ENCODE measurements around the gene SMG6.

SMG6 gene

DNA sequence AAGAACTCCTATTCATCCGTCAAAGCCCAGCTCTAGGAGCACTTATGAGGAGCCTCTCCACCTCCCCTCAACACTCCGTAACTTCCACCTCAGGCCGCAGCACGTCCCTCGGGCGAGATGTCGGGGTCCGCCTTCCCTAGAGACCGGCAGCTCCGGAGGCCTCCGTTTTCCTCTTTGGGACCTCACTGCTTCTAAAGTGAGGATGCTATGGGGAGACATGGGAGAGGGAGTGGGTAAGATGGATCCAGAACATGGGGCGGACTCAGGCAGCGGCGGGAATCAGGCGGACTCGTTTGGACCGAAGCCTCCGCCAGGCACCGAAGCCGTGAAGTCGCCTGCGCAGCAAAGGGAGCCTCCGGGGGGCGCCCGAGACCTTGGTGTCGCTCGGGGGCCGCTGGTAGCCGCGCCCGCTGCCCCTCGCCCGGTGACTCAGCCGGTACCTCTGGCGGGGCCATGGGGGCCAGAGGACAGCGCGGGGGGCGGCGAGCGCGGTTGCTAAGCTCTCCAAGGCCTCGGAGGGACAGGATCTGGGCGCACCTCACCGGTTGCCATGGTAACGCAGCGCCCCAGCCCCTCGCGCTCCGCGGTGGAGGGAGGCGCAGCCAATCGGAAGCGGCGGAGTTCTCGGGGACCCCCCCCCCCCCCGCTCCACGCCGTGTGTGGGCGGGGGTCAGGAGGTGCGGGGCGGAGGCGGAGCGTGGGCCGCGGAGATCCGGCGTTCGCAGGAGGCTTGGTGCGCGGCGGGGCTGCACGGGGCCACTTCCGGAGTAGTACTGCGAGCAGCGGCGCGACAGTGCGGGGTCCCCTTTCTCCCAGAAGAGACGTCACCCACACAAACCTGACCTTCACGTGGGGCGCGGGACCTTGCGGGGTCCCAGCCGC is 250.0 kb downstream of the SMG6 start:
- H3K9ac ChIP-seq (ENCODE audit: low read depth, low read length) = peak overlapping the region; percentile 66; the same call in 1 of the 2 replicates
- H3K9me3 ChIP-seq (ENCODE audit: control insufficient read depth, insufficient read depth, low read length) = no peaks in the 10 kb centered on the region
- H3K4me1 ChIP-seq (ENCODE audit: insufficient read depth, low read length) = no peaks in the 10 kb centered on the region
- H3K36me3 ChIP-seq (ENCODE audit: insufficient read depth, low read length) = no peaks in the 10 kb centered on the region

DNA sequence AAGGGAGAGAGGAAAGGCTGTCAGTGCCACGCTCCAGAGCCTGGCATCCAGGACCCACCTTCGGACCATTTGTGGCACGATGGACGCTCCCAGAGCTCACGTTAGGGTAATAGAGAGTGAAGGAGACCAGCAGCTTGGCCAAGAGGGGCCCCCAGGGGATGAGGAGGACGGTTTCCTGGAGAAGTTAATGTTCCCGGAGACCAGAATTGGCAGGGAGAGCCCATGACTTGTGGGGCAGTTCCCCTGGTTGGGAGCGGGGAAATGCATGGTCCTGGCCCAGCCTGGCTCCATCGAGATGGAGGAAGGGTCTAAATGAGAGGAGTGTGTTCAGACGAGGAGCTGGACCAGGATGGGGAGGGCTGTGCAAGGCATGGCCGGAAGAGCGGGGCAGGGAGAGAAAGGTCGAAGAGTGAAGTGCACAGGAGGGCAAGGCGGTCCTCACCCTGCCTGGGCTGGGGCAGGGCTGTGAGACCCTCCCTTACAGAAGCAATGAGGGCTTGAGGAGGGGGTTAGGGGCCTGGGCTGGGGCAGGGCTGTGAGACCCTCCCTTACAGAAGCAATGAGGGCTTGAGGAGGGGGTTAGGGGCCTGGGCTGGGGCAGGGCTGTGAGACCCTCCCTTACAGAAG is 251.5 kb downstream of the SMG6 start:
- no peak overlapping the region; the same call in 1 of the 2 replicates for H3K9ac ChIP-seq (ENCODE audit: low read depth, low read length)
- H3K9me3 ChIP-seq (ENCODE audit: control insufficient read depth, insufficient read depth, low read length) = no peaks in the 10 kb centered on the region
- no peaks in the 10 kb centered on the region for H3K4me1 ChIP-seq (ENCODE audit: insufficient read depth, low read length)
- no peaks in the 10 kb centered on the region for H3K36me3 ChIP-seq (ENCODE audit: insufficient read depth, low read length)

DNA sequence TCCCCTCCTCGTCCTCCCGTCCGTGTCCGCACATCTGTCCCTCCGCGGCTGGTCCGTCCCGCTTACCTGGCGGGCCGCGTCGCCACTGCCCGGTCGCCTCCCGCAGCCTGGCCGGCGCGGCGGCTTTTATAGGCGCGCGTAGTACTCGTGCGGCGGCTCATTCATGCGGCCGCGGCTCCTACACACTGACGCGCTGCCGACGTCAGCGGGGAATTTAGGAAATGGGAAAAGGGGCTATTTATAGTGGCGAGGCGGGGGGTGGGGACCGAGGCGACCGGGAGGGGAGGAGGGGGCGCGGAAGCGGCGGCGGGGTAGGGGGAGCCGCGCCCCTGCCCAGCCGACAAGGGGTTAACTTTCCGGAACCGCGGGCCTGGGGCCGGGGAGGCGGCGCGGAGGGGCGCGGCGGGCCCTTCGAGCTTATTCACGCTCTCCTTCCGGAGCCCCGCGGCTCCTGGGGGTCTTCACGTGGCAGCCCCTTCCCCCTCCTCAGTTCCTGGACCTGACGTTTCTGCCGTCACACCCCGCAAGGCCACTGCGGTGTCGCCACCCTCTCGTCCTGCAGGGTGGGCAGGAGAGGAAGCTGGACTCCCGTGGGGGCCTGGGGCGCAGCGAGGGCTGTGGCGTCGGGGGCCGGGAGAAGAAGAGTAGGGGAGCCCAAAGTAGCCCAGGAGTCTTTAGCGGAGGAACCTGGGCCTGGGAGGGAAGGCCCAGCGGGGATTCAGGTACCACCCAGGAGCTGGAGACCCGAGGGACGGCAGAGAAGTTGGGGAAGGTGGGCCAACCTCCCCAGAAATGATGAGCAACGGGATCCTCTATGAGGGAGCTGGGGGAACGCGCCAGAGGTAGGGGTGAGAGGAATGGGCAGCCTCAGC is 252.3 kb downstream of the SMG6 start:
- H3K36me3 ChIP-seq (ENCODE audit: insufficient read depth, low read length) = no peaks in the 10 kb centered on the region
- H3K9me3 ChIP-seq (ENCODE audit: control insufficient read depth, insufficient read depth, low read length) = no peaks in the 10 kb centered on the region
- H3K4me1 ChIP-seq (ENCODE audit: insufficient read depth, low read length) = no peaks in the 10 kb centered on the region
- H3K9ac ChIP-seq (ENCODE audit: low read depth, low read length) = no peak overlapping the region; the same call in 1 of the 2 replicates

DNA sequence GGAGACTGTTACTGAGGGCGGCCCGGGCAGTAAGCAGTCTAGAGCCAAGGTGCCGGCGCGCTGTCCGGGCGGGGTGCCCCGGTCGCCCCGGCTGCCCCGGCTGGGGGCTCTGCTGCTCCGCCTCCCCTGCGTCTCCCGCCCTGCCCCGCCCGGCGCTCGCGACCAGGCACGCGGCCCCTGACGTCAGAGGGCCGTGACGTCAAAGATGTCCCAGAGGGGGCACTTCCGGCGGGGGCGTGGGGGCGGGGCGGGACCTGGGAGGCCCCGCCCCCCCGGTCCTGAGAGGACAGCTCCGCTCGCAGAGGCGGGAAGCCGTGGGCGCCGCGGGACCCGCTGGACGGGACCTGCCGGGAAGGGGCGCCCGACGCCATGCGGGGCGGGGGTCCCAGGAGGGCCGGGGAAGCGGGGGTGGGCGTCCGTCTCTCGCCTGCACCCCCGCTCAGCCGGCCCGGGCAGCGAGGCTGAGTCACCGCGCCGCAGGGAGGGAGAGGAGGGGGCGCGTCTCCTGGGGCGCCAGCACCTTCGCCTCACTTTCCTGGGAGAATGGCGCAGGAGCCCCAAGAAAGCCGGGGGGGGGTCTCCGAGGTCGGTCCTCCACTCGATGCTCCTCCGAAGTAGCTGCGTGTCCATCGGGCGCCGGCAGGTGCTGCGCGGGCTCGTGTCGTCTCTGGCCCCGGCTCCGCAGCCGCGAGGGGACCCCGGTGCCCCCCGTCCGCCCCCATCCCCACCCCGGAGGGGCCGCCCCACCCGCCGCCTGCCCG is 253.1 kb downstream of the SMG6 start:
- Histone ChIP-seq H3K9me3 (ENCODE audit: control insufficient read depth, insufficient read depth, low read length) (no peaks in the 10 kb centered on the region), H3K36me3 (ENCODE audit: insufficient read depth, low read length) (no peaks in the 10 kb centered on the region), H3K9ac (ENCODE audit: low read depth, low read length) (peak overlapping the region; percentile 36; the same call in 1 of the 2 replicates), H3K4me1 (ENCODE audit: insufficient read depth, low read length) (no peaks in the 10 kb centered on the region)

DNA sequence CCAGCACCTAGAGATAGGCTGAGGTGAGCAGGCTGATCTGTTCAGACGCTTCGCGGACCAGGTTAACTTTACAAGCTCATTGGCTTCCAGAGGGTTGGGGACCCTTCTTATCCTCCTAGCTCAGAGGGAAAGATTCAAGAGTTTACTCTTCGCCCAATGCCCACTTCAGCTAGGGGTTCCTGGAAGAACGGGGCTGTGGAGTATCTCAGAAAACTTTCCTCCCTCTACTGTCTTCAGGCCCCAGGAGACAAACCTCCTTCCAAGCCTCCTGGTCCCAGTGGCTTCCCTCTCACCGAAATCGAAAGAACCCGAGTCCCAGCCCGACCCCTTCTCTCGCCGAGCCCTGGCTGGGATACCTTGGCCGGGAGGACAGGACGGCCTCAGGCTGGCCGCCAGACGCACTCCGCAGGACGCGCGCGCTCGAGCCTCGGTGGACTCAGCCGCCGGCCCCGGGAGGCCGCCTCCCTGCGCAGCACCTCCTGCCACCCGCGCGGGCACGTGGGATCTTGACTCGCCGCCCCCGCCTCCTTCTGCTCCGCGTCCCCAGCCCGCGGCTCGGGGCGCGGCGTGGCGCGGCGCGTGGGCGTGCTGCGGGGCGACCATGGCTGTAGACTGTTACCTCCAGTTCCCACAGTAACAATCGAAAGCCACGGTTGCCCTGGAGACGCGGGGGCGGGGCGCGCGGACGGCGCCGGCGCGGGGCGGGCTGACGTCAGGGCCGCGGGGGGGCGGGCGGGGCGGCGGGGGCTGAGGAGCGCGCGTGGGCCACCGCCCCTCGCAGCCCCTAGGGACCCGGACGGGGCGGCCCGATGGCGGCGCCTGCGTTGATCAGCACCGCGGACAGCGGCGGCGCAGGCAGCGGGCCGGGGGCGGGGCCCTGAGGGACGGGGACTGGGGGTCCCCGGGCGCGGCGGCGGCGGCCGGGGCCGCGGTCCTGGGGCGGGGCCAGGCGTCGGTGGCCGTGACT is 254.0 kb downstream of the SMG6 start:
- Histone ChIP-seq H3K36me3 (ENCODE audit: insufficient read depth, low read length) (no peaks in the 10 kb centered on the region), H3K9me3 (ENCODE audit: control insufficient read depth, insufficient read depth, low read length) (no peaks in the 10 kb centered on the region), H3K4me1 (ENCODE audit: insufficient read depth, low read length) (no peaks in the 10 kb centered on the region), H3K9ac (ENCODE audit: low read depth, low read length) (peak overlapping the region; percentile 50; the same call in 1 of the 2 replicates)

DNA sequence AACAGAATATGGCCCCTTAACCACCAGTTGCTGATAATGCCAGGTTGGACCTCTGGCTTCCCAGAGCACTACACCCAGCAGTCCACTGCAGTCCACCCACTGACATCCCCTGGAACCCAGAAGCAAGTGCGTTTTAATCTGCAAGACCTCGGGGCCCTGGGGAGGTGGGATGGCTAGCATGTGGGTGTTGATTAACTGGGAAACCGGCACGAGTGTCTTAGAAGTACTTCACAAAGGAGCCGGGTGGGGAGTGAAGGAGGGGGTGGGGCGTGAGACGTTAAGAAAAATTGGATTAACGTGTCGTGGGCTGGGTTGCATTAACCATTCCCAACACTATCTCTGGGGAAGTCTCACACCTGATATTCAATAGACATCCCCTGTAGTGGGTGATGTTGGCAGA is 254.8 kb downstream of the SMG6 start:
- Histone ChIP-seq H3K9me3 (ENCODE audit: control insufficient read depth, insufficient read depth, low read length) (no peaks in the 10 kb centered on the region), H3K4me1 (ENCODE audit: insufficient read depth, low read length) (no peaks in the 10 kb centered on the region), H3K36me3 (ENCODE audit: insufficient read depth, low read length) (no peaks in the 10 kb centered on the region), H3K9ac (ENCODE audit: low read depth, low read length) (no peak overlapping the region)

DNA sequence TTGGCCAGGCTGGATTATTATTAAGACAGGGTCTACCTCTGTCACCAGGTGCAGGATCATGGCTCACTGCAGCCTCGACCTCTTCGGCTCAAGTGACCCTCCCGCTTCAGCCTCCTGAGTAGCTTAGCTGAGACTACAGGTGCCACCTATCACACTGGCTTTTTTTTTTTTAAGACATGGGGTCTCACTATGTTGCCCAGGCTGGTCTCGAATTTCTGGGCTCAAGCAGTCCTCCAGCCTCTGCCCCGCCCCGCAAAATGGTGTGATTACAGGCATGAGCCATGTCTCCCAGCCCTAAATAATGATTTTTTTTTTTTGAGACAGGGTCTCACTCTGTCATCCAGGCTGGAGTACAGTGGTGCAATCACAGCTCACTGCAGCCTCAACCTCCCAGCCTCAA is 256.0 kb downstream of the SMG6 start:
- Histone ChIP-seq H3K9me3 (ENCODE audit: control insufficient read depth, insufficient read depth, low read length) (no peaks in the 10 kb centered on the region), H3K36me3 (ENCODE audit: insufficient read depth, low read length) (peaks cover 6% of the 10 kb centered on the region; the same call in 1 of the 2 replicates), H3K4me1 (ENCODE audit: insufficient read depth, low read length) (0 out of 2 replicates have a peak, but pooled peaks cover 3% of the 10 kb centered on the region), H3K9ac (ENCODE audit: low read depth, low read length) (no peak overlapping the region)

DNA sequence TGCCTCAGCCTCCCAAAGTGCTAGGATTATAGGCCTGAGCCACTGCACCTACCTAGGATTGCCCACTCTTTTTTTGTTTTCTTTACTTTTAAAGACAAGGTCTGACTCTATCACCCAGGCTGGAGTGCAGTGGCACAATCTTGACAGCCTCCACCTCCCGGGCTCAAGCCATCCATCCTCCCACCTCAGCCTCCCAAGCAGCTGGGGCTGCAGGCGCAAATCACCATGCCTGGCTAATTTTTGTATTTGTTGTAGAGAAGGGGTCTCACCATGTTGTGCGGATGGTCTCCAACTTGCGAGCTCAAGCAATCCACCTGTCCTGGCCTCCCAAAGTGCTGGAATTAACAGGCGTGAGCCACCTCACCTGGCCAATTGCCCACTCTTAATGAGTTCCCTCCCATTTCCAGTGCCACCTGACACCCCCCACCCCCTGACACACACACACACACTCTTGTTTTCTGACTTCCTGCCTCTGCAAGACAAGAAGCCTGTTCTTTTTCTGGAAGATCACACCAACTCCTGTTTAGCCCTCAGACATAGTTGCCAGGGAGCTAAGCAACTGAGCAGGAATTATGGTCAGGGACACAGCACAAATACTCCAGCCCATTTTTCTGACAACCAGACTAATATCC is 259.2 kb downstream of the SMG6 start:
- peaks cover 3% of the 10 kb centered on the region; the same call in 1 of the 2 replicates for H3K4me1 ChIP-seq (ENCODE audit: insufficient read depth, low read length)
- peaks cover 6% of the 10 kb centered on the region; the same call in 1 of the 2 replicates for H3K36me3 ChIP-seq (ENCODE audit: insufficient read depth, low read length)
- H3K9ac ChIP-seq (ENCODE audit: low read depth, low read length) = no peak overlapping the region
- H3K9me3 ChIP-seq (ENCODE audit: control insufficient read depth, insufficient read depth, low read length) = no peaks in the 10 kb centered on the region

DNA sequence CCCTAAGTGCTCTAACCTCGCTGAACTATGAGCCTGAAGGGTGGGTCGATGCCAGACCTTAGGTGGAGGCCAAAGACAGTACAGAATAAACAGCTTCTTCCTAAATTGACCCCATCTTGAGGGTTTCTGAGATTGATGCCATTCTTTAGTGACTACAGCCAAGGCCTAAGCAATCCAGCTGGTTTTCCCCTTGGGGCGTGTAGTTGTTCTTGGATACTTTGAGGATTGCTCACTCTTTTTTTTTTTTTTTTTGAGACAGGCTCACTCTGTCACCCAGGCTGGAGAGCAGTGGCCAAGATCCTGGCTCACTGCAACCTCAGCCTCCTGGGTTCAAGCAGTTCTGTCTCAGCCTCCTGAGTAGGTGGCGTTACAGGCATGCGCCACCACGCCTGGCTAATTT is 259.8 kb downstream of the SMG6 start:
- H3K9me3 ChIP-seq (ENCODE audit: control insufficient read depth, insufficient read depth, low read length) = no peaks in the 10 kb centered on the region
- H3K36me3 ChIP-seq (ENCODE audit: insufficient read depth, low read length) = peaks cover 6% of the 10 kb centered on the region; the same call in 1 of the 2 replicates
- H3K4me1 ChIP-seq (ENCODE audit: insufficient read depth, low read length) = peaks cover 3% of the 10 kb centered on the region; the same call in 1 of the 2 replicates
- H3K9ac ChIP-seq (ENCODE audit: low read depth, low read length) = no peak overlapping the region

DNA sequence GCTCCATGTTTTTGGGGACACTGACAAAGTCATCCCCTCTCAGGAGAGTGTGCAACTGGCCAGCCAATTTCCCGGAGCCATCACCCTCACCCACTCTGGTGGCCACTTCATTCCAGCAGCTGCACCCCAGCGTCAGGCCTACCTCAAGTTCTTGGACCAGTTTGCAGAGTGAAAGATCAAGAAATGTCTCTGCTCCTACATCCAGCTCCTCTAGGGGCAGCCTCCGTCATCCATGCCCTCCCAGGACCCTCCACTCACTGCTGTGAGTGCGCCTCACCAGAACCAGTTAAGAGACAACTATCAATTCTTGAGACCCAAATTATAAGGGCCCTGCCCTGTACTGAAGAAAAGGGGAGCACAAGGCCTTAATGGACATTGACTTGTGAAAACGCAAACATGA is 260.7 kb downstream of the SMG6 start:
- Histone ChIP-seq H3K9ac (ENCODE audit: low read depth, low read length) (no peak overlapping the region), H3K4me1 (ENCODE audit: insufficient read depth, low read length) (peaks cover 3% of the 10 kb centered on the region; the same call in 1 of the 2 replicates), H3K36me3 (ENCODE audit: insufficient read depth, low read length) (peaks cover 6% of the 10 kb centered on the region; the same call in 1 of the 2 replicates), H3K9me3 (ENCODE audit: control insufficient read depth, insufficient read depth, low read length) (no peaks in the 10 kb centered on the region)

DNA sequence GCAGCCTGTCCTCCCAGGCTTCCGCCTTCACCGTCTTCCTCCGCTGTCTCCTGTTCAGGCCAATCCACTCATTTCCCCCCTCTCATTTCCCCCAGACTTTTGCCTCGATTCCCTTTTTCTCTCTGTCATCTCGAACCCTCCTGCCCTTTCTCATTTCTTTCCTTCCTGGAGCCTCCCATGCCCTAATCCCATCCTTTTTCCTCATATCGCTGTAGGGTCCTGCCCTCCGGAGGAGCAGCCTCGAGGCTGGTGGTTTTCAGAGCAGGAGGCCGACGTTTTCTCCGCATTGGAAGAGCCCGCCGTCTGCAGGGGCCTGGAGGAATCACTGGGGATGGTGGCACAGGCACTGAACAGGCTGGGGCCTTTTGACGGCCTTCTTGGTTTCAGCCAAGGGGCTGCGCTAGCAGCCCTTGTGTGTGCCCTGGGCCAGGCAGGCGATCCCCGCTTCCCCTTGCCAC is 261.2 kb downstream of the SMG6 start:
- Histone ChIP-seq H3K9me3 (ENCODE audit: control insufficient read depth, insufficient read depth, low read length) (no peaks in the 10 kb centered on the region), H3K4me1 (ENCODE audit: insufficient read depth, low read length) (peaks cover 3% of the 10 kb centered on the region; the same call in 1 of the 2 replicates), H3K36me3 (ENCODE audit: insufficient read depth, low read length) (peaks cover 6% of the 10 kb centered on the region; the same call in 1 of the 2 replicates), H3K9ac (ENCODE audit: low read depth, low read length) (peak overlapping the region; percentile 78)

All from ES-I3 (cell line).